ENCODE measurements around the gene NR2E1.
A peak's percentile ranks its signal among the peaks of the same experiment; 100 is the strongest.

Gene NR2E1

GRCh38 chr6:108168501-108169463 is 3.0 kb downstream of the NR2E1 start:
- ATAC-seq (ENCODE audit: low read depth), result peak; percentile 30; the same call in 1 of the 3 replicates
- Histone ChIP-seq H3K4me3 (ENCODE audit: severe bottlenecking) (no peak overlapping the region), H3K27me3 (ENCODE audit: insufficient read depth, poor library complexity, severe bottlenecking) (peaks cover 100% of the 10 kb centered on the region)

GRCh38 chr6:108169464-108170331 is 3.9 kb downstream of the NR2E1 start:
- DNase-seq (ENCODE audit: low spot score) (no peak), ATAC-seq (ENCODE audit: low read depth) (no peak)
- H3K4me1 ChIP-seq (ENCODE audit: insufficient read depth, poor library complexity, severe bottlenecking), result no peaks in the 10 kb centered on the region
- H3K4me3 ChIP-seq (ENCODE audit: severe bottlenecking), result no peak overlapping the region
- no peak for TF ChIP-seq CTCF (IDR thresholded peaks at IDR 0.05; ENCODE audit: poor library complexity, severe bottlenecking)
- H3K27me3 ChIP-seq (ENCODE audit: insufficient read depth, poor library complexity, severe bottlenecking), result peaks cover 100% of the 10 kb centered on the region
- no peak overlapping the region for H3K27ac ChIP-seq (ENCODE audit: poor library complexity, severe bottlenecking)
- H3K9me3 ChIP-seq (ENCODE audit: severe bottlenecking), result no peaks in the 10 kb centered on the region
- no peaks in the 10 kb centered on the region for H3K36me3 ChIP-seq (ENCODE audit: low read depth)

More at GRCh38 chr6:108168501-108169463, 3.0 kb downstream of the NR2E1 start:
- peak; percentile 23 for TF ChIP-seq CTCF (IDR thresholded peaks at IDR 0.05; ENCODE audit: poor library complexity, severe bottlenecking)
- Histone ChIP-seq H3K9me3 (ENCODE audit: severe bottlenecking) (no peaks in the 10 kb centered on the region), H3K36me3 (ENCODE audit: low read depth) (no peaks in the 10 kb centered on the region), H3K4me1 (ENCODE audit: insufficient read depth, poor library complexity, severe bottlenecking) (no peaks in the 10 kb centered on the region), H3K27ac (ENCODE audit: poor library complexity, severe bottlenecking) (no peak overlapping the region)
- DNase-seq (ENCODE audit: low spot score), result peak; percentile 56

- Histone ChIP-seq H3K4me3 (ENCODE audit: severe bottlenecking) (no peak overlapping the region), H3K27ac (ENCODE audit: poor library complexity, severe bottlenecking) (no peak overlapping the region), H3K36me3 (ENCODE audit: low read depth) (no peaks in the 10 kb centered on the region), H3K4me1 (ENCODE audit: insufficient read depth, poor library complexity, severe bottlenecking) (no peaks in the 10 kb centered on the region), H3K9me3 (ENCODE audit: severe bottlenecking) (no peaks in the 10 kb centered on the region), H3K27me3 (ENCODE audit: insufficient read depth, poor library complexity, severe bottlenecking) (peaks cover 100% of the 10 kb centered on the region)
- TF ChIP-seq CTCF (IDR thresholded peaks at IDR 0.05; ENCODE audit: poor library complexity, severe bottlenecking), result no peak
- DNase-seq (ENCODE audit: low spot score) (no peak), ATAC-seq (ENCODE audit: low read depth) (no peak)
These were observed 4.8 kb downstream of the NR2E1 start for GRCh38 chr6:108170332-108171290.

- ATAC-seq (ENCODE audit: low read depth), result no peak
- H3K4me1 ChIP-seq (ENCODE audit: insufficient read depth, poor library complexity, severe bottlenecking), result no peaks in the 10 kb centered on the region
- no peaks in the 10 kb centered on the region for H3K36me3 ChIP-seq (ENCODE audit: low read depth)
- H3K4me3 ChIP-seq (ENCODE audit: severe bottlenecking), result no peak overlapping the region
- no peak for DNase-seq (ENCODE audit: low spot score)
- H3K27me3 ChIP-seq (ENCODE audit: insufficient read depth, poor library complexity, severe bottlenecking), result peaks cover 100% of the 10 kb centered on the region
- no peak for TF ChIP-seq CTCF (IDR thresholded peaks at IDR 0.05; ENCODE audit: poor library complexity, severe bottlenecking)
- H3K27ac ChIP-seq (ENCODE audit: poor library complexity, severe bottlenecking), result no peak overlapping the region
- no peaks in the 10 kb centered on the region for H3K9me3 ChIP-seq (ENCODE audit: severe bottlenecking)
These were observed 5.6 kb downstream of the NR2E1 start for GRCh38 chr6:108171291-108171917.
